Measurements from ENCODE around the gene ZNF683.
A peak's percentile ranks its signal among the peaks of the same experiment; 100 is the strongest.

ZNF683 gene

DNA sequence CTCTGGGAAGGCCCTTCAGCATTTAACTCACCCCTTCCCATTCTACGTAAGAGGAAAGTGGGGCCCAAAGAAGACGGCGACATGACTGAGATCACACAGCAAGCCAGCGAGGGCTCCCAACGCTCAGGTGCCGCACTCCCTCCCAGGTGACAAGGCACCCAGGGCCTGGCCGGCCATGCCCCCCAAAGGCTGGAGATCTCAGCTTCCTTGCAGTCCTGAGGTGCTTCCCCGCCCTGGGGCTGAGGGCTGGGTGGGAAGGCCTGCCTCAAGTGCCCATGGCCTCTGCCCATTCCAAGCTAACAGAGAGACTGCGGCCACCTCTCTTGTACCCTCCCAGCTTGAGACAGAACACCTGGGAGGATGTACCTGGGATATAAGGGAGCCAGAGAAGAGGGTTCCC is 17.6 kb downstream of the ZNF683 start:
- no peak for TF ChIP-seq CTCF (conservative IDR thresholded peaks at IDR 0.05)
- peak overlapping the region; percentile 53; the same call in 1 of the 2 replicates for H3K27ac ChIP-seq

DNA sequence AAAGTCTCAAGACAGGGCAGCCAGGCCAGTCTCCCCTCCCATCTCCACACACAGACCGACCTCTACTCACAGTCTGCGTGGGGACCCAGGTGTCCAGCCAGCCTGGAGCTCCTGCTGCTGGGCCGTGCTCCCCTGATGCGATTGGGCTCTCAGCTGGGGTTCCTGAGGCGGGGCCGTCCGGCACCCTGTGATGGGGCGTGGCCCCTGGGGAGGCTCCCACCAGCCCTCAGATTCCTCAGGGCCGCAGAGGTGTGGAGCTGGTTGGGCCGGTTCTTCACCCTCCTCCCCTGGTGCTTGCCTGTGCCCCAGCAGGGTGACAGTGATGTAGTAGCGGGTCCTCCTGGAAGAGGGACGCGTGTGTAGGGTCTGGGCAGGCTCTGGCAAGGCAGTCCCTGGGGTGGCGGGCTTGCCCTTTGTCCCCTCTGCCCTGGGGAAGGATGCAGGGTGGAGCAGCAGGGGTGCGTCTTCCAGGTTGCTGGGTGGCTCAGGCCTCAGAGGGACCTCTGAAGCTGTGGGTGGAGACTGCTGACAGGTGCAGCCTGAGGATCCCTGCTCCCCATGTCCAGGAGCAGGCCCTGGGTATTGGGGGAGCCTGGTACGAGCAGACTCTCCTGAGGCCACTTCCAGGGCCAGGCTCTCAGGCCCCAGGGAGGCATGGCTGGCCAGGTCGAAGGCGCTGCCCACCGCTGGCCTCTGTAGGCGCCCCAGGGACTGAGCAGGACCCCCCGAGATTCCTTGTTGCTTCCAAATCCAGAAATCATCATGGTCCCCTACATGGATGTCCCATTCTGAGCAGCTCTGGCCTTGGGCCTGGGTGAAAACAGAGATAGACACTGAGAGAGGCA is 18.4 kb downstream of the ZNF683 start, which contains the start of gene CRYBG2:
Gene CRYBG2 (minus strand): TSS at position 155 of the 845 bp plus-strand sequence. CDS start 7,473 bp downstream, outside the sequence.
- H3K27ac ChIP-seq, result peak within 1 kb of the TSS; percentile 53; the same call in 1 of the 2 replicates
- no peak for TF ChIP-seq CTCF (conservative IDR thresholded peaks at IDR 0.05)

GRCh38 chr1:26353210-26353859 is 19.2 kb downstream of the ZNF683 start:
- TF ChIP-seq CTCF (conservative IDR thresholded peaks at IDR 0.05), result no peak
- peak overlapping the region; percentile 53; the same call in 1 of the 2 replicates for H3K27ac ChIP-seq

DNA sequence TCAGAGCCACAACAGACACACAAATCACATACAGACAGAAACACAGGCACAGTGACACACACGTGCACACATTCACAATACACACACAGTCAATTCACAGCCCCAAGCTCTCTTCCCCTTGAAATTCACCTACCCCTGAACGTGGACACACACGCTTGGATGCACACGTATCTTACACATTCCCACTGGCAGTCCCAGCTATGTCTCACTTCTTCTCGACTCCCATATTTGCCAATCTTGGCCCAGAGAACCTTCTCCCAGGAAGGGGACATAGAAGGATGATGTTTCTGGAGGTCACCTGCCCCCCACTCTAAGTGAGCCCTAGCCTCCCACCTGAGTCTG is 20.2 kb downstream of the ZNF683 start:
- H3K27ac ChIP-seq, result no peak overlapping the region
- no peak for TF ChIP-seq CTCF (conservative IDR thresholded peaks at IDR 0.05)

DNA sequence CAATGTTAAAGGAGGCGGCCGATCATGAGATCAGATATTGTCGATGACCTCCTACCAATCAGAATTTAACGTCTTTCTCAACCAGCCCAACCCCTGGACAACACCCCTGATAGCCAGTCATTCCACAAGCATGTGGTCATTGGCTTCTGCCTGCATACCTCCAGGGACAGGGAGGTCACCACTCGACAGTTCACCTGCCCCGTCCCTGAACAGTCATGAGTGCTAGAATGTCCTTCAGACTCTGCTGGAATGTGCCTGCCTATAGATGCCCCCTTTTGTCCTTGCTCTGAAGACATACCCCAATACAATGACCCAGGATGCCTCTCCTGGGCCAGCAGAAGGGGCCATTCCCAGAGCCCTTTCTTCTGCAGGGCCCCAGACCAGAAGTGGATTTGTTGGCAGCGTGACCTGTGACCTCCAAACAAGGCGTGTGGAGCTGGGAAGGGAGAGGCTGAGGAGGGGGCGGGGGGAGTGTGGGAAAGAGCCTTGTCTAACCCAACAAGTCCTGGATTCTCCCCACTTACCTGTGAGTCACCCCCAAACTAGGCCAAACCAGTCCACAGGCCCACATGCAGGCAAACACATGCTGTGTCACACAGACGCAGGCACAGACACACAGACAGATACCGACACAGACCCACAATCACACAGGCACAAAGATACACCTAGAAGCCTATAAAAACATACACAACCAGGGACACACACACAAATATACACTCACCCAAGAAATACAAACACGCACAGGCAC is 20.8 kb downstream of the ZNF683 start:
- H3K27ac ChIP-seq, result no peak overlapping the region
- TF ChIP-seq CTCF (conservative IDR thresholded peaks at IDR 0.05), result no peak

- no peak overlapping the region for H3K27ac ChIP-seq
- TF ChIP-seq CTCF (conservative IDR thresholded peaks at IDR 0.05), result no peak
Observed at GRCh38 chr1:26350701-26351589, 21.6 kb downstream of the ZNF683 start.
